ENCODE measurements around the gene CDC37L1.

DNA sequence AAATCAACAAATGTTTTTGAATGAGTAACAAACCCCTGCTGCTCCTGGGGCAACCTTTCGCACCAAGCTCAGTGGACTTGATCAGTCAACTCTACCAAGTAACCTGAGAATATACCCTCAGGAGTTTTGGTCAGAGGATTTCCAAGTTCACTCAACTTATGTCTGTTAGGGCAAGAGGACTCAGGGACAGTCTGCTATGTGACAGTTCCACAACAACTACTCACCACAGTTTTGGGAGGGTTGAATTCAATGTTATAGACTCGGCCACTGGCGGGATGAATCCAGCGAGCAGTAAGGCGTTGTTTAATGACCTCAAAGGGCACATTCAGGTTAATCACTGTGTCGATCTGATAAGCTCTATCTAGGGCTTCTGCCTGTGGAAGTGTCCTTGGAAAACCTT, 39.5 kb downstream of the CDC37L1 start:
- TF ChIP-seq, protein P1, sequence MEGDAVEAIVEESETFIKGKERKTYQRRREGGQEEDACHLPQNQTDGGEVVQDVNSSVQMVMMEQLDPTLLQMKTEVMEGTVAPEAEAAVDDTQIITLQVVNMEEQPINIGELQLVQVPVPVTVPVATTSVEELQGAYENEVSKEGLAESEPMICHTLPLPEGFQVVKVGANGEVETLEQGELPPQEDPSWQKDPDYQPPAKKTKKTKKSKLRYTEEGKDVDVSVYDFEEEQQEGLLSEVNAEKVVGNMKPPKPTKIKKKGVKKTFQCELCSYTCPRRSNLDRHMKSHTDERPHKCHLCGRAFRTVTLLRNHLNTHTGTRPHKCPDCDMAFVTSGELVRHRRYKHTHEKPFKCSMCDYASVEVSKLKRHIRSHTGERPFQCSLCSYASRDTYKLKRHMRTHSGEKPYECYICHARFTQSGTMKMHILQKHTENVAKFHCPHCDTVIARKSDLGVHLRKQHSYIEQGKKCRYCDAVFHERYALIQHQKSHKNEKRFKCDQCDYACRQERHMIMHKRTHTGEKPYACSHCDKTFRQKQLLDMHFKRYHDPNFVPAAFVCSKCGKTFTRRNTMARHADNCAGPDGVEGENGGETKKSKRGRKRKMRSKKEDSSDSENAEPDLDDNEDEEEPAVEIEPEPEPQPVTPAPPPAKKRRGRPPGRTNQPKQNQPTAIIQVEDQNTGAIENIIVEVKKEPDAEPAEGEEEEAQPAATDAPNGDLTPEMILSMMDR (IDR thresholded peaks at IDR 0.05), result no peak
- TF ChIP-seq POLR2AphosphoS5 (IDR thresholded peaks at IDR 0.05) (no peak), POLR2A (IDR thresholded peaks at IDR 0.05) (no peak)

All from gastroesophageal sphincter (tissue), 3 donors.